HG03457 (cell line): ENCODE data around the gene SERPINA5.

Experiments used
- ATAC-seq: cut with Tn5 transposase; IDR thresholded peaks from one replicate; pipeline ENCODE4 v1.9.1; 2021; ENCODE audit warnings: moderate number of reproducible peaks; ENCODE audit not compliant: unreplicated experiment

Gene SERPINA5

GRCh38 chr14:94548999-94549985, 31.9 kb upstream of the SERPINA5 start:
- no peak for ATAC-seq

DNA sequence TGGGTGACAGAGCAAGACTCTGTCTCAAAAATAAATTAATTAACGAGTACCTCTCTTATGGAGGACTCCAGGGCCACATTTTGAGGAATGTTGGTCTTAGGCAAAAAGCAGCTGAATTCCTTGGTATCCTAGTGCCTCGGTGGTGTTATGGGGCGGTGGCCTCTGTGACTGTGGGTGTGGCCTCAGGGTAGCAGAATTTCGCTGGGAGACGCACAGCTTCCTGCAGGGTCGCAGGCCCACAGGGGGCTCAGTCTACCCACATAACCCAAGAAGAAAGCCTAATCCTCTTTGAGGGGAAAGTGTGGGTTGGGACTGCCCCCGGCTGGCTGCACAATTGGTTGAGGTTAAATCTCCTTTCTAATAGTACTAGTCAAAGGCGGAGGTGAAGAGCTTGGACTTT, 31.2 kb upstream of the SERPINA5 start:
- no peak for ATAC-seq

DNA sequence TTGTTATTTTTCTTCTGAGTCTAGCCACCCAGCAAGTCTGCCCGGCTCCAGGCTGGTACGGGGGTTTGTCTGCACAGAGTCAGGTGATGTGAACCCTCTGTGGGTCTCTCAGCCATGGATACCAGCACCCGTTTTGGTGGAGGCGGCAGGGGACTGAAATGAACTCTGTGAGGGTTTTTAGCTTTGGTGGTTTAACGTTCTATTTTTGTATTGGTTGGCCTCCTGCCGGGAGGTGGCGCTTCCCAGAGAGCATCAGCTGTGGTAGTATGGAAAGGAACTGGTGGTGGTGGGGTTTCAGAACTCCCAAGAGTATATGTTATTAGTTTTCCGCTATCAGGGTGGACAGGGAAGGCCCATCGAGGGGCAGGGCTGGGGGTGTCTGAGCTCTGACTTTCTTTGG, 25.2 kb upstream of the SERPINA5 start:
- no peak for ATAC-seq

DNA sequence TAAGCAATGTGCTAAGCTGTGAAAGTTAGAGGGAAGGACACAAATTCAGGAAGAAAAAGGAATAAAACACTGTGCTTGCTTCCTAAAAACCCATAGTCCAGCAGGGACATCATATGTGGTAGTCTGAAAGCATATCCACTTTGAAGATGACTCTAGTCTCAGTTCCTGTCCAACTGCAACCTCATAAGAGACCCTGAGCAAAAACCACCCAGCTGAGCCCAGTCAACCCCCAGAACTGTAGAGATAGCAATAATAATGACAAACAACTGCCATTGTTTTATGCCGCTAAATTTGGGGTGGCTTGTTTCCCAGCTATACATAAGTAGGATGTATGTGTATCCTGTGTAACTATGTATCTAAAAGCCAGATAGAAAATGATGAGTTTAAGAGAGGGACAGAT, 23.9 kb upstream of the SERPINA5 start:
- ATAC-seq: no peak

- ATAC-seq: no peak
These were observed 22.4 kb upstream of the SERPINA5 start for GRCh38 chr14:94558842-94559241.

GRCh38 chr14:94559638-94560290, 21.5 kb upstream of the SERPINA5 start:
- ATAC-seq: no peak

GRCh38 chr14:94560291-94560665, 20.9 kb upstream of the SERPINA5 start:
- ATAC-seq: no peak

GRCh38 chr14:94560751-94561655, 20.2 kb upstream of the SERPINA5 start, which contains the start of gene SERPINA4:
Gene SERPINA4, plus strand, starts transcription at chr14:94561442. Its CDS starts 2,041 bp downstream, at chr14:94563483.
- no peak for ATAC-seq

DNA sequence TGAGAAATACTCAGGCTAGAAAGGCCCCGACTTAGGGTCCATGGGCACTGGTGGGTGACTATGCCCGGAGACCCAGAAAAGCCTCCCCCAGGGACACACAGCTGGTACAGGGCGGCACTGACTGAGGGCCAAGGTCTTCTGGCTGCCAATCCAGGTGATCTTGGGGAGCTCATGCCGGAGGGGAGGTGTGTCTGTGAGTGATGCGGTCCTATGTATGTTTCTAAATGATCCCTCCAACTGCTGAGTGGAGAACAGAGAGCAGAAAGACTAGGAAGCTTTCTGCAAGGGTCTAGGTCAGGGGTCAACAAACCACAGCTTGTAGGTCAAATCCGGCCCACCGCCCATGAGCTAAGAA, 19.6 kb upstream of the SERPINA5 start:
- no peak for ATAC-seq

- no peak for ATAC-seq
These were observed 19.2 kb upstream of the SERPINA5 start for GRCh38 chr14:94562022-94562421.

DNA sequence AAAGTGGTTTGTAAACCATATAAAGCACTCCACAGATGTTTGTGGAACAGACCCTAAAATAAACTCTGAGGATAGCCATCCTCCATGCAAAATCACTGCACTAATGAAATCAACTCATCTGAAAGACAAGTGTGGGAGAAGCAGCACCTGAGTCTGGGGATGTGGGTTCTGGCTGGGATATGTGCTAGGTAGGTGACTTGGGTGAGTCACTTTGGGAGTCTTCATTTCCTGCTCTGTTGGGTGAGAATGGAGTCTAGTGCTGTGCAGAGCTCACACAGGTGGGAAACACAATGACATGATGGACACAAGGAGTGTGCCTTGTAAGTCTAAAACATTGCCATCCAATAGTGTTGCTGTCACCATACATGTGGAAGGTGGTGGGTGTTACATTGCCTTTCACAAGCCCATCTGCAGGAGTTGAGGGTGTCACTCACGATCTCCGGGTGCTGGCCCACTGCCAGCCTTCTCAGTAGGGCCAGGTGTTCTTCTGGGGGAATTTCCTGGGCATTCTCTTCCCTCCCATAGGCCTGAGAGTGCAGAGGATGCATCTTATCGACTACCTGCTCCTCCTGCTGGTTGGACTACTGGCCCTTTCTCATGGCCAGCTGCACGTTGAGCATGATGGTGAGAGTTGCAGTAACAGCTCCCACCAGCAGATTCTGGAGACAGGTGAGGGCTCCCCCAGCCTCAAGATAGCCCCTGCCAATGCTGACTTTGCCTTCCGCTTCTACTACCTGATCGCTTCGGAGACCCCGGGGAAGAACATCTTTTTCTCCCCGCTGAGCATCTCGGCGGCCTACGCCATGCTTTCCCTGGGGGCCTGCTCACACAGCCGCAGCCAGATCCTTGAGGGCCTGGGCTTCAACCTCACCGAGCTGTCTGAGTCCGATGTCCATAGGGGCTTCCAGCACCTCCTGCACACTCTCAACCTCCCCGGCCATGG, 18.0 kb upstream of the SERPINA5 start:
- ATAC-seq: no peak

DNA sequence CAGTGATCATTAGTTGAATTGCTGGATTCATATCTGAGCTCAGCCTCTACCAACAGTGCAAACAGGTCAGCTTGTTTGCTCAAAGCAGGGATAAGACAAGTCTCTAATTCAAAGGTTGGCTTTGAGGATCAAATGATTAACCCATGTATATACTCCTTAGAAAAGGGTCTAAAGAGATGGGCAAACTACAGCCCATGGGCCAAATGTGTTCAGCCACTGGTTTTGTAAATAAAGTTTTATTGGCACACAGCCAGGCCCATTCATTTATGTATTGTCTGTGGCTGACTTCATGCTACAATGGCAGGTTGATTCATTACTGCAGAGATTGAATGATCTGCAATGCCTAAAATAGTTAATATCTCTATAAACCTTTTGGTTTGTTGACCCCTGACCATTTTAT, 16.8 kb upstream of the SERPINA5 start:
- ATAC-seq: no peak

- ATAC-seq: no peak
These were observed 13.0 kb upstream of the SERPINA5 start for GRCh38 chr14:94568186-94568585.

DNA sequence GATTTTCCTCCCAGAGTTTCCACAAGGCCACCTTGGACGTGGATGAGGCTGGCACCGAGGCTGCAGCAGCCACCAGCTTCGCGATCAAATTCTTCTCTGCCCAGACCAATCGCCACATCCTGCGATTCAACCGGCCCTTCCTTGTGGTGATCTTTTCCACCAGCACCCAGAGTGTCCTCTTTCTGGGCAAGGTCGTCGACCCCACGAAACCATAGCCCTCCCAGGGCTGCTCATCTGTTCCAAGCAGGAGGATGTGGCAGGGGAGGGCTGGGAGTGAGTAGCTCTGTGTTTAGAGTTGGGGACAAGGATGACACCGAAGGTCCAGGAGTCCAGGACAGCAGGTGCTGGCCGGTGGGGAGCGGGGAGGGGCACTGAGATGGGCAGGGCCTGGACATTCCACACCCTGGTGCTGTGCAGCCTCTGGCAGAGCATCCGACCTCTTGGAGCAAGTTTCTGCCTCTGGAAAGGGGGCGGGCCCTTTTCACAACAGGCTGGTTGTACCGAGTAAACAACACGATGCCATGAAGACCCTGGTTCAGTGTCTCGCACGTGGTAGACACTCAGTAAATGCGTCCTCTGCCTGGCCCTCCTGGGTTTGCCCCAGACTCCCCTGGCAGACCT, 11.7 kb upstream of the SERPINA5 start:
- no peak for ATAC-seq

- no peak for ATAC-seq
These were observed 11.2 kb upstream of the SERPINA5 start for GRCh38 chr14:94570002-94570400.

- no peak for ATAC-seq
These were observed 10.8 kb upstream of the SERPINA5 start for GRCh38 chr14:94570440-94570839.

- ATAC-seq: no peak
These were observed 9.8 kb upstream of the SERPINA5 start for GRCh38 chr14:94571395-94571794.

DNA sequence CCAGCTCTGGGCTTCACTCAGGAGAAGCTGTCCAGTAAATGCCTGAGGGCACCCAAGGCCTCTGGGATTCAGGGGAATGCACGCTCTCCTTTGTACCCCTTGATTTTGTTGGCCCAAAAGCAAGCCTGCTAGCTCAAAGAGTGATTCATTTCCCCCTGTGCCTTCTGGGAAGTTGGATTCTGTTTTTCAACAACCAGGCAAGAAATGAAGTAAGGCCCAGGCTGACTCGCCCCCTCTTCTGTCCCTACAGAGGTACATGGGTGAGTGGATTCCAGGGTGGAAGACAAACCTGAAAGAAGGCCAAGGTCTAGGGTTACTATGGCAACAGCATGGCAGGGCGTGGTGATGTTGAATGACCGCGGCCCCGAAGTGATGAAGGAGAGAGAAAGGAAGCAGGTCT, 9.3 kb upstream of the SERPINA5 start:
- no peak for ATAC-seq

- no peak for ATAC-seq
These were observed 8.5 kb upstream of the SERPINA5 start for GRCh38 chr14:94572637-94573303.
